HUES64 (cell line): ENCODE measurements around the gene VSTM4.
A peak's percentile ranks its signal among the peaks of the same experiment; 100 is the strongest.

ENCODE experiments used
- H3K27ac ChIP-seq: 2 replicates; pipeline ENCODE4 v1.7.0; 2013; ENCODE audit warnings: low read depth, low read length, inconsistent platforms
- H3K27me3 ChIP-seq: 2 replicates; pipeline ENCODE4 v1.6.1; 2013; ENCODE audit warnings: mild to moderate bottlenecking, low read length; ENCODE audit not compliant: insufficient read depth
- H3K36me3 ChIP-seq: 2 replicates; pipeline ENCODE4 v1.6.1; 2013; ENCODE audit warnings: mild to moderate bottlenecking, low read length; ENCODE audit not compliant: insufficient read depth
- H3K4me1 ChIP-seq: 2 replicates; pipeline ENCODE4 v1.6.1; 2013; ENCODE audit warnings: mild to moderate bottlenecking, low read length, moderate library complexity; ENCODE audit not compliant: insufficient read depth
- H3K4me3 ChIP-seq: 2 replicates; pipeline ENCODE4 v1.5.1; 2013; ENCODE audit warnings: mild to moderate bottlenecking, low read length, moderate library complexity
- H3K9ac ChIP-seq: 2 replicates; pipeline ENCODE4 v1.6.1; 2013; ENCODE audit warnings: mild to moderate bottlenecking, low read depth, low read length
- H3K9me3 ChIP-seq: 2 replicates; pipeline ENCODE4 v1.6.1; 2013; ENCODE audit warnings: low read depth, low read length; ENCODE audit not compliant: insufficient read depth
- WGBS: fragments of 150-250, 120-280 bp; methylation state at CpG from one replicate; pipeline ENCODE4 v1.1.7; 2013; ENCODE audit warnings: missing lambda C conversion rate; 5-methylcytosine and 5-hydroxymethylcytosine counted together

Gene VSTM4

GRCh38 chr10:49115796-49116508 lies 630 bp upstream of the VSTM4 start:
- no peak overlapping the region for H3K27ac ChIP-seq
- H3K9ac ChIP-seq, result no peak overlapping the region
- no peaks in the 10 kb centered on the region for H3K9me3 ChIP-seq
- H3K27me3 ChIP-seq, result peaks cover 25% of the 10 kb centered on the region
- H3K4me3 ChIP-seq, result peak overlapping the region; percentile 49
- WGBS, result 80% methylated on average over 14 of the region's 14 CpGs
- H3K36me3 ChIP-seq, result no peaks in the 10 kb centered on the region
- H3K4me1 ChIP-seq, result no peaks in the 10 kb centered on the region

- H3K27ac ChIP-seq, result no peak overlapping the region
- WGBS, result 45% methylated on average over 9 of the region's 9 CpGs
- H3K9ac ChIP-seq, result peak overlapping the region; percentile 66
Measured at GRCh38 chr10:49114718-49115014, 656 bp downstream of the VSTM4 start.

GRCh38 chr10:49113741-49114141 lies 1.6 kb downstream of the VSTM4 start:
- WGBS, result 85% methylated on average over 3 of the region's 3 CpGs
- H3K4me1 ChIP-seq, result no peaks in the 10 kb centered on the region

More at GRCh38 chr10:49114718-49115014, 656 bp downstream of the VSTM4 start:
- H3K9me3 ChIP-seq, result no peaks in the 10 kb centered on the region
- no peaks in the 10 kb centered on the region for H3K4me1 ChIP-seq
- peaks cover 25% of the 10 kb centered on the region for H3K27me3 ChIP-seq
- no peaks in the 10 kb centered on the region for H3K36me3 ChIP-seq
- peak overlapping the region; percentile 57 for H3K4me3 ChIP-seq

GRCh38 chr10:49112851-49113250 lies 2.5 kb downstream of the VSTM4 start:
- no peak overlapping the region for H3K9ac ChIP-seq
- H3K27ac ChIP-seq, result no peak overlapping the region
- H3K9me3 ChIP-seq, result no peaks in the 10 kb centered on the region
- peaks cover 25% of the 10 kb centered on the region for H3K27me3 ChIP-seq
- no peaks in the 10 kb centered on the region for H3K4me1 ChIP-seq
- 81% methylated on average over 3 of the region's 3 CpGs for WGBS
- H3K4me3 ChIP-seq, result no peak overlapping the region
- H3K36me3 ChIP-seq, result no peaks in the 10 kb centered on the region

More at GRCh38 chr10:49113741-49114141, 1.6 kb downstream of the VSTM4 start:
- Histone ChIP-seq H3K27ac (no peak overlapping the region), H3K9ac (no peak overlapping the region), H3K9me3 (no peaks in the 10 kb centered on the region), H3K36me3 (no peaks in the 10 kb centered on the region), H3K27me3 (peaks cover 25% of the 10 kb centered on the region), H3K4me3 (no peak overlapping the region)

GRCh38 chr10:49112098-49112497 lies 3.2 kb downstream of the VSTM4 start:
- peaks cover 25% of the 10 kb centered on the region for H3K27me3 ChIP-seq
- no peaks in the 10 kb centered on the region for H3K9me3 ChIP-seq
- no peaks in the 10 kb centered on the region for H3K36me3 ChIP-seq
- 90% methylated on average over 3 of the region's 3 CpGs for WGBS
- H3K9ac ChIP-seq, result no peak overlapping the region
- no peak overlapping the region for H3K4me3 ChIP-seq
- H3K27ac ChIP-seq, result no peak overlapping the region
- H3K4me1 ChIP-seq, result no peaks in the 10 kb centered on the region

- no peak overlapping the region for H3K9ac ChIP-seq
- no peaks in the 10 kb centered on the region for H3K36me3 ChIP-seq
- 83% methylated on average over 5 of the region's 8 CpGs for WGBS
- no peaks in the 10 kb centered on the region for H3K9me3 ChIP-seq
- H3K27me3 ChIP-seq, result peaks cover 25% of the 10 kb centered on the region
- no peaks in the 10 kb centered on the region for H3K4me1 ChIP-seq
- H3K4me3 ChIP-seq, result no peak overlapping the region
- H3K27ac ChIP-seq, result no peak overlapping the region
Measured at GRCh38 chr10:49111320-49111698, 4.0 kb downstream of the VSTM4 start.

GRCh38 chr10:49110684-49111319 lies 4.5 kb downstream of the VSTM4 start:
- no peak overlapping the region for H3K4me3 ChIP-seq
- no peaks in the 10 kb centered on the region for H3K36me3 ChIP-seq
- H3K9ac ChIP-seq, result no peak overlapping the region
- H3K27ac ChIP-seq, result no peak overlapping the region
- H3K27me3 ChIP-seq, result peaks cover 22% of the 10 kb centered on the region
- no peaks in the 10 kb centered on the region for H3K4me1 ChIP-seq
- no peaks in the 10 kb centered on the region for H3K9me3 ChIP-seq
- 94% methylated on average over 4 of the region's 4 CpGs for WGBS

DNA sequence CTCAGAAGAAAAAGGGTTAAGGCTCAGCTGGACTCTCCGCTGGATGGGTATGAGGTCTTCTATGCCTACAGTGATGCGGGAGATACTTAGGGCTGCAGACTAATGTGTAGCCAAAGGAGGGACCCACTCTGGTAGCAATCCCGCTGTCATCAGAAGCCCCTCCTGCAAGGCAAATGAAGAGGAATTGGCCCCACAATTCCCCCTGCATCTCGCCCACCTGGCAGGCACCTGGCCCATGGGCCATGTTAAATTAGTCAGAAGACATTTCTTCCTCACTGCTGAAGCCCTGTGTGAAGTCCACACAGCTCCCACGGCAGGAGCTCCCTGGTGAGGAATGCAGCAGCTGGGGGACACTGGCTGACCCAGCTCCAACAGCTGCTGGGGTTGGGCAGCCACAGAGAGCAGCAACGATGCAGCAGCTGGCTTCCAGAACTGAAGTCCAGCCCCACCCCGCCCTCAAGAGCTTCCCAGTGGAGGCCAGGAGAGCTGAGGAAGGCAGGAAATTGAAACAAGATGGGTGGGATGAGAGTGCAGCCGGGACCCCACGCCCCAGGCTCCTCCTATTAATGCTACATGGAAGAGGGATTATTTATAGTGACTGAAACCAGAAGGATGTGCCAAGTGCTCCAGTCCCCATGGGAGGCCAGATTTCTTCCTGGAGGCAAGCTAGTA lies 5.5 kb downstream of the VSTM4 start:
- H3K9me3 ChIP-seq, result no peaks in the 10 kb centered on the region
- H3K9ac ChIP-seq, result no peak overlapping the region
- no peak overlapping the region for H3K27ac ChIP-seq
- H3K4me1 ChIP-seq, result no peaks in the 10 kb centered on the region
- peaks cover 18% of the 10 kb centered on the region for H3K27me3 ChIP-seq
- 81% methylated on average over 9 of the region's 9 CpGs for WGBS
- H3K4me3 ChIP-seq, result no peak overlapping the region
- H3K36me3 ChIP-seq, result no peaks in the 10 kb centered on the region

DNA sequence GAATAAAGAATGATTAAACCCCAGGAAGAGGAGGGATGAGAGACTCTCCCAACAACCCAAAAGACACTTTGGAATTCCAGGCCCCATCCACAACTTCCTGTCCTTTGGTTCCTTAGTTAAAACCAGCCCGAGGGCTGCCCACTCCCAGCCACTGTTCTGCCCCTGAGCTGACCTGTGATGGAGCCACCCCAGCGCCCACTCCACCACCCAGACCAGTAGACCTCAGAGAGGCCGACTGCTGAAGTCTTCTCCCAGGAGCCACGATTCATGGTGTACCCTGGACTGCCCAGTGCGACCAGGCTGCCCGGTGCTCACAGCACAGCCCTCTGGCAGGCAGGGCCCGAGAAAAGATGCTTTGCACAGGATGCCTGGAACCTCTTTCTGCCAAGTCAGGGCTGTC lies 6.7 kb downstream of the VSTM4 start:
- Histone ChIP-seq H3K27ac (no peak overlapping the region), H3K4me1 (no peaks in the 10 kb centered on the region), H3K36me3 (no peaks in the 10 kb centered on the region), H3K27me3 (0 out of 2 replicates have a peak, but pooled peaks cover 9% of the 10 kb centered on the region), H3K4me3 (no peak overlapping the region), H3K9ac (no peak overlapping the region), H3K9me3 (no peaks in the 10 kb centered on the region)
- WGBS, result 94% methylated on average over 7 of the region's 7 CpGs

DNA sequence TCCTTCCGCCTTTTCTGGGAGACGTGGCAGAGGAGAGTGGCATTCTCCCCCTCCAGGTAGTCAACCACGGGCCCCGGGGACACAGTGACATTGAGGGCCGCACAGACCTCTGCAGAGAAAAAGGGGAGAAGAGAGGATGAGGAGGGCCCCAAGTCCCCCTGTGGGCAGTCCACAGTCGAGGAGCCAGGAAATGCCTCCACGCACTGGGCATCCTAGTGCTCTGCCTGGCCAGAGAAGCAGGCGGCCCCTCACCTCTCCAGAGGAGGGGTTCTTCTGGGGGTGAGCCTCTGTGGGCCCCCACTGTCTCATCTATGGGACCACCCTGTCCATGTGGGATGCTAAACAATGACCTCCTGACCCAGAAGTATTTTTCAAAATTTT lies 7.4 kb downstream of the VSTM4 start:
- WGBS, result 96% methylated on average over 8 of the region's 8 CpGs
- no peak overlapping the region for H3K9ac ChIP-seq
- H3K27ac ChIP-seq, result no peak overlapping the region
- no peaks in the 10 kb centered on the region for H3K9me3 ChIP-seq
- H3K27me3 ChIP-seq, result 0 out of 2 replicates have a peak, but pooled peaks cover 4% of the 10 kb centered on the region
- no peak overlapping the region for H3K4me3 ChIP-seq
- H3K36me3 ChIP-seq, result no peaks in the 10 kb centered on the region
- no peaks in the 10 kb centered on the region for H3K4me1 ChIP-seq

DNA sequence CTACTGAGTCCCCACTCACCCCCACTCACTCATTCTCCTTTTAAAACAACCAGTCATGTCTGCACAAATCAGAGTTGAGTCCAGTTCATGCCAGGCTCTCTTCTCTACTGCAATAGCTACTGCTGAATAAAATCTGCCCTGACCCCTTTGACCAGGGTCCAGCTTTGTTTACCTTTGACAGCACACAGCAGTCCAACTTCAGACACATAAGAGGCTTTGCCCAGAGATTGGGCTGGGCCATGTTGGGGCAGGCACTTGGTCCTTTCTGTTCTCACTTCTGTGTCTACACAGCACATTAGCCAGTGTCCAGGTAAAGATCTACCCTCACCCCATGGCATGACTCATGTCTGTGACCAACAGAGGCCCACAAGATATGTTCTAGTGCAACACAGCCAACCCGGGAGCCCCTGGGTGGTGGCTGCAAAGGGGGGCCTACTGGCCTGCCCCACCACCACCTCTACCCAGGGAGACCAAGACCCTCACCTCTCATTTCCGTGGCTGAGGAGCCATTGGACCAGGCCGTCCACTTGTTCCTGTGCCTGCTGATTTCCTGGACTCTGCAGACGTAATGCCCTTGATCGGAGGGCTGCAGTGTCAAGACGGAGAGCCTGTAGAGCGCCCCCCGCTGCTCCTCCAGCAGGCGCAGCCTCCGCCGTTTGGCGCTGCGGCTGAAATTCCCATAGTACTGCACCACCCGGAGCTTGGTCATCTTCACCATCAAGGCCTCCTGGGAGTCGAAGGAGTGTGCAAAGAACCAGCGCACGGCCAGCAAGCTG lies 8.0 kb downstream of the VSTM4 start:
- WGBS, result 95% methylated on average over 17 of the region's 17 CpGs
- H3K9me3 ChIP-seq, result no peaks in the 10 kb centered on the region
- H3K36me3 ChIP-seq, result no peaks in the 10 kb centered on the region
- H3K27ac ChIP-seq, result no peak overlapping the region
- no peak overlapping the region for H3K9ac ChIP-seq
- H3K27me3 ChIP-seq, result 0 out of 2 replicates have a peak, but pooled peaks cover 4% of the 10 kb centered on the region
- no peak overlapping the region for H3K4me3 ChIP-seq
- H3K4me1 ChIP-seq, result no peaks in the 10 kb centered on the region
